SKM-1 treated with dmso at 0.1 percent for 144 hours (cell line): ENCODE measurements around the gene TPPP3.
"Not testable (repeated sequence)": the region's sequence is repeated elsewhere in the genome, so short reads cannot be mapped to it uniquely, and the experiment has no call there.

ENCODE experiments used
- DNase-seq: peaks from one replicate; lab custom pipeline; 2025; ENCODE audit not compliant: unreplicated experiment; lab: John Stamatoyannopoulos, UW

The TPPP3 gene

DNA sequence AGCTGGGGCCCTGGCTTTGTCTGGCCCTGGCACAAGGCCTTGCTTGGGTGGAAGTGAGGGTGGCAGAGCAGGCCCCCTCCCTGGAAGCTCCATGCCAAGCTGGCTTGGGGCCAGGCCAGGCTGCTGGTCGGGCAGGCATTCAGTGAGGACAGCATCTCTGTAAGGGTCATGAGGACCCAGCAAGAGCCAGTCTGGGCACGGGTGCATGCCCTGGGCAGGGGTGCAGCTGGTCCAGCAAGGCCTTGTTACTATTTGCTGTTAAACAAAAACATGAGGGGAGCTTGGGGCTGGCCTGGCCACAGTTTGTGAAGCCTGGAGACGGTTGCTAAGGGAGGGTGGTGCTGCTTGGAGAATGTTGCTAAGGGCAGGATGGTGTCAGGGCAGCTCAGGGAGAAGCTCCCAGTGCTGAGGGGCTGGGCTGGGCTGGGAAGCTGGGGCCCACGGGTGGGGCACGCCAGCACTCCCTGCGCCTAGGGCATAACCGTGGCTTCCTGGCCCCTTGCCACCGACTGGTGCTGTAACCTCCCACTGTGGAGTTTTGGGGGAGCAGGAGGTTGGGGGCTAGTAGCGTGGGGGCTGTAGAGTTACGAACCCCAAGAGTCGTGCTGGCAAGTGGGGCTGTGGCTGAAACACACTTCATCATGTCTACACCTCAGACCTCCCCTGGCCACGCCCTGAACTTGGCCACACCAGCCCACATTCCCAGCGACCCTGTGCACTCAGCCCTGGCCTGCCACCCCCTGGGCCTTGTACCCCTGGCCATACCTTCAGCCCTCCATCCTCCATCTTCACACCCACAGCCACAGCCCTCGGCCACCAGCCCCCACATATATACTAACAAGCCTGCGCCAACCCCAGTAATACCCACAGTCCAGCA, 1.6 kb downstream of the TPPP3 start:
- DNase-seq, result no peak

DNA sequence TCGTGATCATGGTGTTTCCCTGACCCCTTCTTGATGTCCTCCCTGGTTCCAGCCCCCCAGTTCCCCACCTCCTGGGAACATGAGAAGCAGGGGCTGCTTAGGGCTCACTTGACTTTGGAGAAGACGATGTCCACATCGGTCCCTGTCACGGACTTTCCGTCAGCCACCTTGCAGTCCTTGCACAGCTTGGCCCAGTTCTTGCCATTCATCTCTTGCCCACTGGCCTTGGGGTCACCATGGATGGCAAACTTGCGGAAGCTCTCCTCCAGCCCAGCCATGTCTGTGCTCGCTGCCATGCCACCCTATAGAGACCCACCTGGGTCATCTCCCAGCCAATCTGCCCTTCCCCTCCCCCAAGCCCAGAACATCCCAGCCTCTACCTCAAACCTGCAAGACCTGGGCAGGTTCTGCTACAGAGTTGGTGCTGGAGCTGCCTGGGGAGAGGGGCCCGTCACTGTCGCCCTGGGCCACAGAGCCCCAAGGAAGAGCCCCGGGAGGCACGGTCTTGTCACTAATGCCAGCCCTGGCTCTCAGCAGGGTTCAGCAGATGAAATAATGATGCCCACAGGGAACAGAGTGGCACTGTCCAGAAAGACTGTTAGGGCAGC, 2.4 kb downstream of the TPPP3 start:
- DNase-seq, result no peak

DNA sequence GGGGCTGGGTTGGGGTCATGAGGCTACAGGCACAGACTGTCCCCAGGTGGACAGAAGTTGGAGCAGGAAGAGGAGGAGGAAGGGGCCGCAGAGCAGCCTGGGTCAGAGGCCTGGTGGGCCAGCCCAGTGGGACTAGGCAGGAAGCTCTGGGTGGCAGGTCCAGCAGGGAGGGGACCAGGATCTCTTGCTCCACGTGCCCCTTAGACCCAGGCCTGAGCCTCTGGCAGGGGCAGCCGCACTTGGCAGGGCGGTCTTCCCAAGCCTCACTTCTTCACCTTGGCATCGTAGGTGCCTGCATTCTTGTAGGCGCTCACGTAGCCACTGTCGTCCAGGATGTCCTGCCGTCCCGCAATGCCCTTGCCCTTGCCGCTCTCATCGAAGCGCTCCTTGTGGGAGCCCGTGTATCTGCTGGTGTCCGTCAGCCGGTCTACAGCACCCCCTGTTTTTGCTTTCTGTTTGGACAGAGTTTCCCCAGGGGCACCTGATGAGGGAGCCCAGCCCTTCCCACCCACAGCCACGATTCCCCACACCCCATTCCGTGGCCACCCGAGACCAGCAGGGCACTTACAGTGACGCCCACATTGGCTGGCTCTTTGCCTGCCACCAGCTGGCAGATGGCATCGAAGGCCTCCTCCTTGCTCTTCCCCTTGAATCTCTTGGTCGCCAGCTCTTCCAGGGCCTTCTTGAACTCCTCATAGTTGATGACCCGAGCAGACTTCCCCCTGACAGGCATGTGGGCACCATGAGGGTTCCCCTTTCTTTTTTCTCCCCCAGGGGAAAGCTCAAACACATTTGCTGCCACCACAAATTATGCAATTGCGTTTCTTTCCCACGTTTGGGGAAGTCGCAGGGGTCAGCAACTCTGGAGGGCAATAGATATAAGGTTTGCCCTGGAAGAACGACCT, 3.1 kb downstream of the TPPP3 start:
- DNase-seq, result peak; percentile 94

DNA sequence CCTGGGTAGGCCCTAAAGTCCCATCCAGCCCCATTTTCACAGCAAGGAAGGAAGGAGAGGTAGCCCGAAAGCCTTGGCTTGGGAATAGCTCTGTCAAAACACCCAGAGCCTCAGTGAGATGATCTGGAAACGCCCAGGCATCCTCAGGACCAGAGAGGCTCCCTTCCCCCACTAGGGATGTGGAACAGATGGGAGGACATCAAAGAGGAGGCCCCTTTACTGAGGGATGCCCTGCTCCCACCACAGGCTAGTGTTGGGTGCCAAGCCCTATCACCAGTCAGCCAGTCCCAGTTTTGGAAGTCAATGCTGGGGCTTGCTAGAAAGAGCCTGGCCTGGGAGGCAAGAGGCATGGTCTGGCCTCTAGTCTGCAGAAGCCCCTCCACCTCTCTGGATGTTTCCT, 4.7 kb downstream of the TPPP3 start:
- no peak for DNase-seq

DNA sequence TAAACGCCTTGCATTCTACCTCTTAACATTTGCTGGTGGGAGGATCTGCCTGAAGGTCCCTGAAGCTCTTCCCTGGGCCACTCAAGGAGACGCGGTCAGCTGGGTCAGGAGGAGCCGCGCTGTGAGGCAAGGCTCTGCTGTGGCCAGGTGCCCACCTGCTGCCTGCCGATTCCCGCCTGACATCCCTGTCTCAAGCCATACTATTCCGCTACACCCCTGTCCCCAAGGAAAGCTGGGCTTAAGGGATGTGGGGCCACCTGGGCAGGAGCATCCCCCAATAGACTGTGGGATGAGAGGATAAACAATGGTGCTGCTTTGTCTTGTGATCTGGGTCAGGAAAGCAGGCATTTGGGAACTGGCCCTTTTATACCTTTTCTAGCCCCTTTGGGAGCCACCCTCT, 5.1 kb downstream of the TPPP3 start:
- DNase-seq, result no peak

DNA sequence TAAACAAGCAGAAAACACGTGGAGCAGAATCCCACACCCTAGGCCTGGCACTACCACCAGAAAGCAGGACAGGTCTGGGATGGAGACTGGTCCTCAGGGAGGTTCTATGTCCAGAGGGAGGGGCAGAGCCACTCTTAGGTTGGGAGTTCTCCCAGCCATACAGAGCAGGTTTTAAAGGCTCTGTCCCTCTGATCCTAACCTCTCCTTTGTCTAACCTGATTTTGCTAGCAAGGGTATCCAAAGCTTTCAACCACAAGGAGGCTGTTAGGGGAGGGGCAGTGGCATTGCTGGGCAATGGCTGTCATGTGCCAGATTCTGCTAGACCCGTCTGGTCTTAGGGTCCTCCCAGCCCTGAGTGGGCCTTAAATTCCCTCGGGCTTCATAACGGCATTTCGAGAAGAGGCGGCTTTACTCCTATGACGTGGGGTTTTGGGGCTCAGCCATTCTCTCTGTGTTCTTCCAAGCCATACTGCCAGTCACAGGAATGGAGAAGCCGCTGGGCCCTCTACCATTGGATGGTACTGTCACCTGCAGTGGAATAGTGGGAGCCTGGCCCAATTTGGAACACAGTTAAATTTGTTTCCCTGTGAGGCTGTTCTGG, 5.7 kb downstream of the TPPP3 start:
- DNase-seq, result no peak

DNA sequence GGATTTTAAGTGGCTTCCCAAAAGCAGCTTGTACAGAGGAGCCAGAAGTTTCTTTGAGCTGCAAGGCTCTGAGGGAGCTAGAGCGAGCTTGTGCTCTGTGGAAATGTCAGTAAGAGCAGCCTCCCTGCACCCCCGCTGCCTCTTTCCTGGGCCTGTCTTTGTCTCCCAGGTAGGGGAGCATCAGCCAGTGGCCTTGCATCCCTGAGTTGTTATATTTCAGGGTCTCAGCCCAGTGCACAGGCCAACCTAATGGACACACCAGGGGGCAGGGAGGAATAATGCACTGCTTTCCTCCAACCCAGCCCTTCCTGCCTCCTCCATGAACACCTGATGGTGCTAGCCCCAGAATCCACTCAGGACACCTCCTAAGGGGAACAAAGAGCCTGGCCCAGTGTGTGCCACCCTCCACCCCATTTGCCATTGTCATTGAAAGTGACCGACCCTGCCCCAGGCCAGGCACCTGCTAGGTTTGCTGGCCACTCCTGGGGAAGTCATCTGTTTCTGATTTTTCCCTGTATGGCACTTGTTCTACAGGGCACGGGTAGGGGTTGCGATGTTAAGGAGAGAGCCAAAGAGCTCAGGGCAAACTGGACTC, 6.3 kb downstream of the TPPP3 start:
- no peak for DNase-seq

DNA sequence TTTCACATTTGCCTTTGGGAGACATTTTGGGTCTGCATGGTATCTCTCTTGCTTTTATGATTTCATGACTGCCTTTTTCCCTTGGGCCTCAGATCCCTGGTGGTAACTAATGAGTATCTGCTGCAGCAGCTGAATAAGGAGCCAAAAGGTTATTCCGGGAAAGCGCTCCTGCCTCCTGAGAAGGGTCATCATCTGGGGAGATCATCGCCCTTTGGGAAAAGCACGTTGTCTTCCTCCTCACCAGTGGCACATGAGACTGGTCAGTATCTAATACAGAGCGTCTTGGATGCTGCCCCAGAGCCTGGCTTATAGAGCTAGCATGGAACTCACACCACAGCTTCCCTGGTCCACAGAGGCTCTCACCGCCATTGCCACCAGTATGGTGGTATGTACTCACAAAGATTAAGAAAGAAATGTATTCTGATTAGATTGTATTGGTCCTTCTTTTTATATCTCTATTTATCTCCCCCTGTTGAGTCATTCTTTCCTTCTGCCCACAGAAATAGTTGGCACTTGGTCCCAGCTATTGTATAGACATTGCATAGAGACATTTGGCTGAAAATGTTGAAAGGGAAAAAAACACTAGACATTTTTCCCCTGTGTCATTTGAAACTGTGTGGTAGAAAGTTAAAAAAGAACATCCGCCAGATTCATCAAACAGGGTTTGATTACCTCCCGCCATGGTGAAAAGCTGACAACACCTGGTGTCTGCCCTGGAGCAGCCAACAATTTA, 8.4 kb downstream of the TPPP3 start:
- DNase-seq, result no peak

DNA sequence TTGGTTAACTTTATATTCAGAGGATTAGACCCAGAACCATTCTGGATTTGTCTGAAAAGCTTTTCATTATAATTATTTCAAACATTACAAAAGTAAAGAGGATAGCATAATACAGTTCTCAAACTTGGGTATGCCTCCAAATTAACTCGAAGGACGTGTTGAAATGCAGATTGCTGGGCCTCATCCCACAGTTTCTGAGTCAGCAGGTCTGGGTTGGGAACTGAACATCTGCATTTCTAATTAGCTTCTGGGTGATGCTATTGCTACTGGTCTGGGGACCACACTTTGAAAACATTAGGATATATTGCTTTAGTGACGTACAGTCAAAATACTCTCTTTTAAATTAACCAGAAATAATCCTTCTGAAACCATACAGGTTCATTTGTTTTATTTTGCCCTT, 10.0 kb downstream of the TPPP3 start:
- DNase-seq, result no peak

DNA sequence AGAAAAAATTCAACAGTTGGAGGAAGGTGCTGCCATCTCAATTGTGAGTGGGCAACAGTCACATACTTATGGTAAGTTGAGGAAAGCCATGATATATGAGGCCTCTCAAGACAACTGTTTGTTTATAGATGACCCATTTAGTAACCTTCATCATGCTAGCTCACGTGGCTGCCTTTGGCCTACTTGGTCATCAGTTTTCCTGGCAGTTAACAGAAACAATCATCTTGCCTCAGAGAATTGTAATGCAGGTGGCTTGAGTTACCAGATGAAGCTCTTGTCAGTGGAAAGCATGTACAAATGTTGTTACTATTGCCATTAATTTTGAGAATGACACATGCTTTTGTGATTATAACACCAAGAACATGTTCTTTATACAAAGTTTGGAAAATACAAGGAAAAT, 14.7 kb downstream of the TPPP3 start:
- DNase-seq, result no peak

DNA sequence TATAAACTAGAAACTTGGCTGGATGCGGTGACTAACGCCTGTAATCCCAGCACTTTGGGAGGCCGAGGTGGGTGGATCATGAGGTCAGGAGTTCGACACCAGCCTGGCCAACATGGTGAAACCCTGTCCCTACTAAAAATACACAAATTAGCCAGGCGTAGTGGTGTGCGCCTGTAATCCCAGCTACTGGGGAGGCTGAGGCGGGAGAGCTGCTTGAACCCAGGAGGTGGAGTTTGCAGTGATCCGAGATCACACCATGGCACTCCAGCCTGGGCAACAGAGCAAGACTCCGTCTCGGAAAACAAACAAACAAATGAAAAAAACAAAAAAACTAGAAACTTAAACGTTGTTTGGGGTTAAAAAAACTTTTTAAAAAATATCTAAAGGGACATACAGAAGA, 17.3 kb downstream of the TPPP3 start:
- DNase-seq, result not testable (repeated sequence)

DNA sequence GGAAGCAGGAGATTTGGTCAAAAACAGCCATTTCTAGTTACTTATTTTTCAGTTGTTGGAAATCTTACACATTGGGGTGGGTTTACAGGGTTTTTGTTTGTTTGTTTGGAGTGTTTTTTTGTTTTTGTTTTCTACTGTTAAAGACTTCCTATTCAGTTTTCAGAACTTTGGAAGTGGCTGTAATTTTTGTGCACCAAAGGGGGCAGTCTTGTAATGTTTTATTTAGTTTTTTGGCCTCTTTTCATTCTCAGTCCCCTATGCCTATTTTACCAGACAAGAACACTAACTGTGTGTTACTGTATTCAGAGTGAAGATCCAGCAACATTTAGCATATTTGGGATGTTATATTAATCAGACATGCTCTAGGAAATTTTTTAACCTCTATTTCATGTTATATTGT, 20.6 kb downstream of the TPPP3 start:
- DNase-seq, result peak; percentile 38

DNA sequence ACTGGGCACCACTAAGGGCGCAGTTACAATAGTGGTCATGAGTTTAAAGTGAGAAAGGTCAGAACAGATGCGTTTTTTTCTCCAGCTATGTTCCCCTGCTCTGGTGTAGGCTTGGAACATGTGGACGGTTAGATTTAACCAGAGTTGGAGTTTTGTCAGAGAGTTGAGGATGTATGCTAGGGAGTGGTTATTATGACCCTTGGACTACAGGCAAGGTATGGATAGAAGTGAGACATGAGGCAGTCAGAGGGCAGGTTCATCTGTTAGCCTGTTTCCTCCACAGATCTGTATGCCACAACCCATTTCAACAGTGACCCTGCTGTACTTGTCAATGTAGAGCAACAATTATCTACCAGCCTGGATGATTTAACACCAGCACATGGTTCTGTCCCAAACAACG, 22.6 kb downstream of the TPPP3 start:
- DNase-seq, result no peak

DNA sequence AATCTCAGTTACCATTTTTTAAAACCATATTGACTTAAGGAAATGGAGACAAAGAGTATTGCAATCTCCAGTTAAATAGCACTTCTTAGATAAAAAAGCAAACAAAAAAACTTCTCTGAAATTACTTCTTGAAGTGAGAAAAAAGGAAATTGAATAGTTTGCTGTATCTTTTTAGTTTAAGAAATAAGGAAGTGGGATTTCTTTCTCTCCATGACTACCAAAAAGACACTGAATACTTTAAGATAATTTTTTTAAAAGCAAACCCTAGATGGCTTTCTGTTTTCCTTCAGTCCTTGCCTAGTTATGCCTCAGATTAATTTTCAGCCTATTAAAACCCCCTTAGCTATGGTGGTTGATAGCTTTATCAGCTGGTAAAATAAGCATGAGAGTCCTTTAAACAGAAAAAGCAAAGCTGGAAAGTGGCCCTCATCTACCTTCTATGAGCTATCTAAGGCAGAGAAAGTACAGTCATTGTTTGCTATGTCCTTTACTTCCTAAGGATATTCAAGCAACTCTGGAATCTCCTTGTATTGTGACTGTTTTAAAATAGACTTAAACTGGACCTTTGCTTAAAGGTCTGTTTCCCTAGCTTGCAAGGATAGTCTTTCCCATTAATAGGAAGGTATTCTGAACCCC, 28.6 kb downstream of the TPPP3 start:
- DNase-seq, result peak; percentile 32

DNA sequence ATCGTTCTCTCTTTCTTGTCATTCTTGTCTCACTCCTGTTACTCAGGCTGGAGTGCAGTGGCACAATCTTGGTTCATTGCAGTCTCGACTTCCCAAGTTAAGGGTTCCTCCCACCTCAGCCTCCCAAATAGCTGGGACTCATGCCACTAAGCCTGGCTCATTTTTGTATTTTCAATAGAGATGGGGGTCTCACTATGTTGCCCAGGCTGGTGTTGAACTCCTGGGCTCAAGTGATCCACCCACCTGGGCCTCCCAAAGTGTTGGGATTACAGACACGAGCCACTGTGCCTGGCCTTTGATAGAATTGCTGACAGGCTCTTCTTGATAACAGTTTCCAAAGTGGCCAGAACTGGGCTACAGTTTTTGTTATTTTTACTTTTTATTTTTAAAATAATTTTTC, 32.3 kb downstream of the TPPP3 start:
- DNase-seq, result no peak

DNA sequence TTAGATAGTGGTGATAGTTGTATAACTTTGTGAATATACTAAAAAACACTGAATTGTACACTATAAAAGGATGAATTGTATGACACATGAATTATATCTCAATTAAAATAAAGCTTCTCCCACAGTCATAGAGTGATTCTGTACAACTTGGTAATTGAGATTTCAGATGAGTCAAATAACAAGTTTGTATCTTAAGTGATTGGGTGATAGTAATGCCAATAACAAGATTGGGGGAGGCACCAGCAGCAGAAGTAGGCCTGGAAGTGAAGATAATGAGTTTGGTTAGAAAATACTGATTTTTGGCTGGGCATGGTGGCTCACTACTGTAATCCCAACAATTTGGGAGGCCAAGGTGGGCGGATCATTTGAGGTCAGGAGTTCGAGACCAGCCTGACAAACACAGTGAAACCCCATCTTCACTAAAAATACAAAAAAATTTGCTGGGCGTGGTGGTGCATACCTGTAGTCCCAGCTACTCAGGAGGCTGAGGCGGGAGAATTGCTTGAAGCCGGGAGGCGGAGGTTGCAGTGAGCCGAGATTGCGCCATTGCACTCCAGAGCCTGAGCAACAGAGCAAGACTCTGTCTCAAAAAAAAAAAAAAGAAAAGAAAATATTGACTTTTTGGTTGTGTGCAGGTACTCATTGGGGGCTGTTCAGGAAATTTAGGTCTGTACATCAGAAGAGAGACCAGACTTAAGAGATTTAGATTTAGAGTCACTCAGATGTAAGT, 33.6 kb downstream of the TPPP3 start:
- not testable (repeated sequence) for DNase-seq

DNA sequence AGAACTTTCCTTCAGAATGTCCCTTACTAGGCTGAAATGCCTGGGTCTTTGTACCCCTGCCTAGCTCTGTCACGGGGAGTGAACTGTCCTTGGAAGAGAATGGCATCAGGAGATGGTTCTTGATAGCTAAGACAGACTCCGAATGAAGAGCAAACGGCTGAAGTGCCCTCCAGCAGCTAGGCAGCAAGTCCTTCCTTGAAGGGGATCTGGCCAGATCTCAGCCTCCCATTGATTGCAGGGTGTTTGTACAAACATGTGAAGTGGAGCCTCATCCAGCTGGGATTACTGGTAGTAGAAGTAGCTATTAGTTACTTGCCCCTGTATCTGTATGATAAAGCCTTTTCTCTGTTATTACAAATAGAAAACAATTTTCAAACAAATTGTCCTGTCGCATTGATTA, 35.7 kb downstream of the TPPP3 start:
- DNase-seq, result no peak

DNA sequence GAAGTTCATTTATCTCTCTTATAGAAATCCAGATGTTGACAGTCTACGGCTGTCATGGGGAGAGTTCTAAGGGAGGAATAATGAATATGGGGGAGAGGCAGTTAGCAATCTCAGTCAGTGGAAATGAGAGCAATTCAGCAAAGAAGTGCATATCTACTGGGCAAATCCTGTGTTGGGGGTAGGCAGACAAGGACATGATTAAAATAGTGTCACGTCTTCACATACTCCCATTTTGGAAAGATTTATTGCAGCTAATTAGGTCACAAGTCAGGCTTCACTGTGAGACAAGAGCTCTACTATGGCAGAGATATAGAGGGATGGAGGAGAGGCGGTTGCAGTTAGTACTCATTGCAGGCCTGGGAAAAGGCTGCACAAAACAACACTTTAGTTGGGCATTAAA, 36.9 kb downstream of the TPPP3 start:
- no peak for DNase-seq

DNA sequence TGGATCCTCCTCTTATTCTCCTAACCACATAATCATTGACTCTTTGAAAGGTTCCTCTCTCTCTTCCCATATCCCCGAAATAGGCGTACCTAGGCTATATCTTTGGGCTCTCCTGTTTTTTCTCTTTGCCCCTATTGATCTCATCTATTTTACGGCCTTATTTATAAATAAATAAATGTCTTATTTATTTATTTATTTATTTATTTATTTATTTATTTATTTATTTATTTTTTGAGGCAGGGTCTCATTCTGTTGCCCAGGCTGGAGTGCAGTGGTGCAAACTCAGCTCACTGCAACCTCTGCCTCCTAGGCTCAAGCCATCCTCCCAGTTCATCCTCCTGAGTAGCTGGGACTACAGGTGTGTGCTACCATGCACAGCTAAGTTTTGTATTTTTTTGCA, 40.8 kb downstream of the TPPP3 start:
- not testable (repeated sequence) for DNase-seq
